ENCODE results near the gene IL18.

DNA sequence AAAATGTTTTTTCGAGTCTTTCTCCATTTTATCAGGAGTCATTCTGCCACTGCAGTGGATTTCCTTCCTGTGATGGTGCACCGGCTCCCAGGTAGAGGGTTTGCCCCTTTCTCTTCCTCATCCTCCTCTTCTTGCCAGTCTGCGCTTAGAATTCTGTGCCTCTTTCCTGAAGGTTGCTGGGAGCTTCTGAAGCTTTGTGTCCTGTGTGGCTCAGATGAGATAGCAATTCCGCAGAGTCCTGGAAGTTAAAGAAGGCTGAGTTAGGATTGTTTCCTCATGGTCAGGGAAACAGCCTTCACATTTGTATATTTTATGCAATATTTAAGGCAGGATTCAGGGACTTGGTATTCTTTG, 11.7 kb upstream of the IL18 start:
- no peak for TF ChIP-seq CTCF (IDR thresholded peaks at IDR 0.05)
- no peak for TF ChIP-seq EP300 (IDR thresholded peaks at IDR 0.05)
- TF ChIP-seq POLR2A (IDR thresholded peaks at IDR 0.05): no peak
- no peak for TF ChIP-seq POLR2AphosphoS5 (IDR thresholded peaks at IDR 0.05)

All from suprapubic skin (tissue), 4 donors.